BJ (cell line): ENCODE results near the gene WASL. TPM values are rescaled to one million over a fixed set of nuclear protein-coding genes. Genes with fewer than 3 reads are reported as not detected.

ENCODE experiments used
- CTCF ChIA-PET: fragments of 350-600 bp; formaldehyde crosslinking; extraction: SDS; loops from one replicate; lab custom pipeline; 2021; ENCODE audit warnings: antibody characterized with exemption, inconsistent platforms; lab: Yijun Ruan, JAX
- POLR2A ChIA-PET: fragments of 300-600 bp; sonication (Branson Sonifier 250); formaldehyde crosslinking; extraction: SDS; loops from one replicate; lab custom pipeline; 2021; ENCODE audit warnings: antibody characterized with exemption; lab: Charles Lee
- DNase-seq: peaks from one replicate; pipeline ENCODE4 v3.0.0-alpha.2; 2011; ENCODE audit warnings: low read depth
- H3K27me3 ChIP-seq: 2 replicates; pipeline ENCODE4 v1.6.0; 2011; ENCODE audit warnings: low read length; ENCODE audit not compliant: control insufficient read depth, insufficient read depth
- H3K36me3 ChIP-seq: 2 replicates; pipeline ENCODE4 v1.5.1; 2011; ENCODE audit warnings: low read length; ENCODE audit not compliant: control insufficient read depth, insufficient read depth
- H3K4me3 ChIP-seq: 2 replicates; pipeline ENCODE4 v1.5.1; 2011; ENCODE audit warnings: low read depth, mild to moderate bottlenecking, control low read depth, low read length
- CTCF ChIP-seq: IDR thresholded peaks from 2 replicates; pipeline ENCODE4 v1.5.1; 2011; ENCODE audit warnings: low read depth, mild to moderate bottlenecking, control low read depth, inconsistent platforms, low read length, moderate library complexity; ENCODE audit not compliant: insufficient read depth
- polyA plus RNA-seq: library from polyadenylated mRNA; depleted of rRNA; stranded (reverse); fragments of >200 nt; gene quantifications from 2 replicates; pipeline ENCODE4 v1.2.3, GENCODE V29; 2011

The WASL gene
- polyA plus RNA-seq, 1 experiment, result 4.0 TPM

DNA sequence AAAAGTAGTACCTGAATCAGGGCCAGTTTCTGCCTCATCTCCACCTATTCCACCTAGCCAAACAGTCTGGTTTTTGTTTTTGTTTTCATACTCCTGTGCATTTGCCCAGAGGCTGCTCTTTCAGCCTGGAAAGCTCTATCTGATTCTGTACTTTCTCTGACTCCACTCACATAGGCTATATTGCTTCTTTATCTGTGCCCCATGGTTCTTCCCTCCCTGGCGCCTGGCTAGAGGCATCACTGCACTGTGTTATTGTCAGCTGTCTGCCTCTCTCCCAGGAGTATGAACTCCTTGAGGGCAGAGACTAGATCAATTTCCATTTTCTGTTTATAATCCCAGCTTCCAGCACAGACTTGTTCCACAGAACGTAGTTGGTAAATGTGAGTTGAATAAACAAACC lies 98.2 kb downstream of the WASL start:
- DNase-seq, result no peak
- no peaks in the 10 kb centered on the region for H3K36me3 ChIP-seq
- H3K27me3 ChIP-seq, result no peaks in the 10 kb centered on the region; the same call in 1 of the 2 replicates
- no peak for TF ChIP-seq CTCF
- POLR2A ChIA-PET, result no interaction called here
- CTCF ChIA-PET, result no interaction called here
- H3K4me3 ChIP-seq, result no peak overlapping the region

DNA sequence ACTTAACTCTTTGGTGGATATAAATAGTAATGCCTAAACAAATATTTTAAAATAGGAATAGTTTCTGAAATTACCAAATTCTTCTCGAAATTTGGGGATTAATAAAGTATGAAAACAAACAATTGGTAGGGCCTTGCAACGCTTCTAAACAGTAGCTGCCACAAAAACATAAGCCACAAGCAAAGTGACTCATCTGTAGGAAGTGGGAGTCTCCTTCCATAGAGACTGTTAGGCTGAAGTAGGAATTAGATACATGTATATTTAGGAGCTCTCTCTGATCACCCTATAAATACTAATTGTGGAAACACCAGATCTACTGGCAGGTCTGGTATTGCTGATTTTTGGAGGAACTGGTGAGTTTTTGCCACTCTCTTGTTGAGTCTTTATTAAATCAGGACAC lies 98.8 kb downstream of the WASL start:
- Histone ChIP-seq H3K27me3 (no peaks in the 10 kb centered on the region; the same call in 1 of the 2 replicates), H3K4me3 (no peak overlapping the region), H3K36me3 (no peaks in the 10 kb centered on the region)
- ChIA-PET POLR2A (no interaction called here), CTCF (no interaction called here)
- no peak for DNase-seq
- no peak for TF ChIP-seq CTCF

GRCh38 chr7:123647106-123647730 lies 101.6 kb downstream of the WASL start:
- no peaks in the 10 kb centered on the region for H3K36me3 ChIP-seq
- no peak overlapping the region for H3K4me3 ChIP-seq
- CTCF ChIA-PET, result no interaction called here
- no peak for TF ChIP-seq CTCF
- no peaks in the 10 kb centered on the region for H3K27me3 ChIP-seq
- no peak for DNase-seq
- POLR2A ChIA-PET, result no interaction called here

GRCh38 chr7:123645516-123645915 lies 103.3 kb downstream of the WASL start:
- POLR2A ChIA-PET, result no interaction called here
- no peak for TF ChIP-seq CTCF
- DNase-seq, result no peak
- CTCF ChIA-PET, result interaction anchor here (0.7 to 1.8 kb wide), 6 partner anchors 9 to 227 kb away, joined by 3 to 11 read pairs (median 6); partner anchors contain the start of gene LMOD2
- H3K36me3 ChIP-seq, result no peaks in the 10 kb centered on the region
- no peaks in the 10 kb centered on the region for H3K27me3 ChIP-seq
- H3K4me3 ChIP-seq, result no peak overlapping the region

DNA sequence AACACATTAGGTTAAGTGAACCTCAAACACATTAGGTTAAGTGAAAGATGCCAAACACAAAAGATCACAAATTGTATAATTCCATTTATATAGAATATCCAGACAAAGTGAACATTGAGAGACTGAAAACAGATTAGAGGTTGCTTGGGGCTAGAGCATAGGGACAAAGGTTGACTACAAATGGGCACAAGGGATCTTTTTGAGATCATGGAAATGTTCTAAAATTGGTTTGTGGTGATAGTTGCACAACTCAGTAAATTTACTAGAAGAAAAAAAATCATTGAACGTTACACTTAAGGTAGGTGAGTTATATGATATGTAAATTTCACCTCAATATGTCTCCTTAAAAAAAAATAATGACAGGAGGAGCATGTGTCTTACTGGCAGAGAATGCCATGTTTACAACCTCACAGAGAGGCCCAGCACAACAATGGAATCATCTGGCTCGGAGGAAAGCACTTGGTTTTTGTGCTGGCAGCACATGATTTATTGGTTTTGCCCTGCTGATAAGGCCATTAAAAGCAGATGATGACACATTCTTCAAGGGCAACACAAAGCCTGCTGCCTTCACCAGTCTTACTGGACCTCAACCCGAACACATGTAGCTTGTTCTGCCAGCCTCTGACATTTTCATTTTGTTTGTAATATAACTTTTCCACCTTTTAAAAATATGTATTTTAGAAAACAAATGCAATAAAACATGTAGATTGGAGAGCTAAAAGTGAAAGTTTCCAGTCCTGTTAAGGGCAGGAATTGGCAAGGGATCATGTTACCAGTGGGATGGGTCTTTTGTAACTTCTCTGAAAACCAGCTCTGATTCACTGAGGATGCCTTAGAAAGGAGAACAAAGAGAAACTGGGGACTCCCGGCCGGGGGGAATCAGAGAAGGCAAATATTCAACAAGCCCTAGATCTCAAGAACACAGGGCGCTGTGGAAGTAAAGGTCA lies 105.0 kb downstream of the WASL start:
- CTCF ChIA-PET, result interaction anchor here (0.6 to 2.0 kb wide), 5 partner anchors 12 to 474 kb away, joined by 3 to 11 read pairs (median 6); partner anchors contain the start of gene LMOD2
- TF ChIP-seq CTCF, result no peak

More for the DNA sequence above, 105.0 kb downstream of the WASL start:
- H3K4me3 ChIP-seq, result peak overlapping the region; percentile 15
- POLR2A ChIA-PET, result no interaction called here
- H3K27me3 ChIP-seq, result no peaks in the 10 kb centered on the region
- H3K36me3 ChIP-seq, result no peaks in the 10 kb centered on the region
- peak; percentile 2 for DNase-seq
